ENCODE data around the gene LGALS16.

- no peak for TF ChIP-seq CTCF (IDR thresholded peaks at IDR 0.05)
- TF ChIP-seq POLR2A (IDR thresholded peaks at IDR 0.05), result no peak
Observed at GRCh38 chr19:39698535-39698934, 42.8 kb downstream of the LGALS16 start.
